ENCODE data around the gene NAALADL2.

Gene NAALADL2

GRCh38 chr3:174891524-174892203 lies 32.5 kb downstream of the NAALADL2 start:
- no peak for DNase-seq

GRCh38 chr3:174907027-174907426 lies 47.9 kb downstream of the NAALADL2 start:
- DNase-seq = no peak

GRCh38 chr3:174907628-174908407 lies 48.7 kb downstream of the NAALADL2 start:
- no peak for DNase-seq

GRCh38 chr3:174931473-174932353 lies 72.6 kb downstream of the NAALADL2 start:
- DNase-seq = no peak

- DNase-seq = no peak
Observed at GRCh38 chr3:174936590-174936989, 77.5 kb downstream of the NAALADL2 start.

GRCh38 chr3:174937478-174937877 lies 78.3 kb downstream of the NAALADL2 start:
- DNase-seq = no peak

- DNase-seq = no peak
Observed at GRCh38 chr3:174938102-174938501, 79.0 kb downstream of the NAALADL2 start.

GRCh38 chr3:174940151-174940550 lies 81.0 kb downstream of the NAALADL2 start:
- DNase-seq = no peak

GRCh38 chr3:174945276-174945675 lies 86.1 kb downstream of the NAALADL2 start:
- DNase-seq = no peak

GRCh38 chr3:174945951-174946350 lies 86.8 kb downstream of the NAALADL2 start:
- DNase-seq = no peak

GRCh38 chr3:174949523-174949922 lies 90.4 kb downstream of the NAALADL2 start:
- DNase-seq = no peak

GRCh38 chr3:174951034-174951433 lies 91.9 kb downstream of the NAALADL2 start:
- no peak for DNase-seq

GRCh38 chr3:174951498-174952005 lies 92.4 kb downstream of the NAALADL2 start:
- no peak for DNase-seq

GRCh38 chr3:174953068-174953467 lies 93.9 kb downstream of the NAALADL2 start:
- no peak for DNase-seq

- no peak for DNase-seq
Observed at GRCh38 chr3:174955513-174956016, 96.4 kb downstream of the NAALADL2 start.

- DNase-seq = no peak
Observed at GRCh38 chr3:174957081-174957480, 97.9 kb downstream of the NAALADL2 start.

GRCh38 chr3:174957551-174958001 lies 98.4 kb downstream of the NAALADL2 start:
- DNase-seq = no peak

- DNase-seq = no peak
Observed at GRCh38 chr3:174958671-174959328, 99.7 kb downstream of the NAALADL2 start.

GRCh38 chr3:174959556-174960065 lies 100.5 kb downstream of the NAALADL2 start:
- no peak for DNase-seq

GRCh38 chr3:174960898-174961297 lies 101.8 kb downstream of the NAALADL2 start:
- no peak for DNase-seq

GRCh38 chr3:174973465-174973864 lies 114.3 kb downstream of the NAALADL2 start:
- DNase-seq = no peak

GRCh38 chr3:174986685-174987084 lies 127.6 kb downstream of the NAALADL2 start:
- DNase-seq = no peak
